ENCODE results near the gene AMTN.

DNA sequence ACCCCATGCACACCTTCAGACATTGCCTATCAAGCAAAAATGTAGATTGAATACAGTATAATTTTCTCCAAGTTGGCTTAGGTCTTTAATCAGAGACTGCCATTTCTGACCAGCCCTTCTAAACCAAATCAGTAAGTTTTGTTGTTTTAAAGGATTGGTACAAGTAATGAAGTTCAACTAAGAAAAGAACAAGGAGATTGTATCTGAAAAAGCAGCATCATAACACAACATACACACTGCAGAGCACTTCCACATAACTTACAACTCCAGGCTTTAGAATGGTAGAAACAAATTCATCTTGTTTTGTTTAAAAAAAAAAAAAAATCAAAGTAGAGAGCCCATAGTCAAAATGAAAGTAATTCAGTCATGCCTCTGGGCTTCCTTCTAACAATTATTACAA is 57.6 kb downstream of the AMTN start:
- TF ChIP-seq EZH2 (IDR thresholded peaks at IDR 0.05; ENCODE audit: insufficient read depth, poor library complexity, severe bottlenecking) (no peak), EZH2phosphoT487 (IDR thresholded peaks at IDR 0.05; ENCODE audit: insufficient read depth, low read depth) (no peak)
